Measurements from ENCODE around the gene SMYD3.
A peak's percentile ranks its signal among the peaks of the same experiment; 100 is the strongest.
"Not testable (repeated sequence)": the region's sequence is repeated elsewhere in the genome, so short reads cannot be mapped to it uniquely, and the experiment has no call there.

The SMYD3 gene

DNA sequence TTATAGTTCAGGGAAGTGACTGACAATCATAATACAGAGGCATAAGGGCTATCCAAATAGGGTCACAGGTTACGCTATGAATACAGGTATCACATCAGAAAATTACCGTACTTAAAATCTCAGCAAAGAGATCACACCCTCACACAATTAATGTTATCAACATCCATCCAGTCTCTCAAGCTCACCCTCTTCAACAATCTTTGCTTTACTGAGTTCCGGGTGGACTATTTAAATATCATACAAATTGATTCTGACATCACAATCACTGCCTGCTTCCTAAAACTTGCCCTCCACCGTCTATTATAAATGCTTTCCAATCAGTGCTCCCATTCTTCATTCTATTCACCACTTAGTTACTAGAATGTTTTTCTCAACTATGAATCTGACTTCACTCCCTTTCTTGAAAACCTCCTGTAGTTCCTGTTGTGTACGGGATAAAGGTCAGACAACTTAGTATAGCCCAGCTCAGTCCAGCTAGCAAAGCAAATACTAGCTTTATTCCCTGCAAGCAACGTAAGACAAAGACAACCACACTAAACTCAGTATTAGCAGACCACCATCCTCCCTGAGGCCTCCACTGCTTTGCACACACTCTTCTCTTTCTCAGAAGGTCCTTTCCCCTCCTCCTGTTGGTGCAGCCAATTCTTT, 398.7 kb downstream of the SMYD3 start:
- DNase-seq (ENCODE audit: low read depth, low spot score) = no peak

DNA sequence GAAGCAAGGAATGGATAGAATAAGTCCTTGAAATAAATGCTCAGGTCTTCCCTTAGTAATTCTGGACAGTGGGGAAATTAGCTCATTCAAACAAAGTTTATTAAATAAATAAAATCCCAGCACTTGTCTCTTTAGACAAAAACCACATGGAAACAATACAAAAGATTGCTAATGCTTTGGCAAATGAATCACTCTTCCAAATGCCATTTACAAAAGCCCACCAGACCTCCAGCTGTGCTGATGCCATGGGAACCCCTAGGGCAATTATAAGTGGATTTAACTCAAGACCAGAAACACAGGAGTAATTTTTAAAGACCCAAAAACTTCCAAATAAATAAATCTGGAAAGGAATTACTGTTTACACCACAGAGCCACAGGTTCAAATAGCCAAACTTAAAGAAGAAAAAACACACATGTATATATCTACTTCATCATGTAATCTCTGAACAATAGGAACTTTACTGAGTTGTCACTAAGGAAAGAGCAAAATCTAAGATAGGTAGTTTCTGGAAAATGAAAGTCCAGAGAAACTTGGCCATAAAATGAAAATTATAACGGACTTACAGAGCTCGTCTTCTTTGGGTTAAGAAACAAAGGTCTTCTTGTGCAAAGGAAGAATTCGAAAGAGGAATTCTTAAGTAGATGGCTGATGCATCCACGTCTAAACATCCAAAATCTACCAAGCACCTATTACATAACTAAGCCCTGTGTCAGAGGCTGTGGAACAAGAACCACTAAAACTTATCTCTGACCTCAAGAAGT, 399.4 kb downstream of the SMYD3 start:
- no peak for DNase-seq (ENCODE audit: low read depth, low spot score)

DNA sequence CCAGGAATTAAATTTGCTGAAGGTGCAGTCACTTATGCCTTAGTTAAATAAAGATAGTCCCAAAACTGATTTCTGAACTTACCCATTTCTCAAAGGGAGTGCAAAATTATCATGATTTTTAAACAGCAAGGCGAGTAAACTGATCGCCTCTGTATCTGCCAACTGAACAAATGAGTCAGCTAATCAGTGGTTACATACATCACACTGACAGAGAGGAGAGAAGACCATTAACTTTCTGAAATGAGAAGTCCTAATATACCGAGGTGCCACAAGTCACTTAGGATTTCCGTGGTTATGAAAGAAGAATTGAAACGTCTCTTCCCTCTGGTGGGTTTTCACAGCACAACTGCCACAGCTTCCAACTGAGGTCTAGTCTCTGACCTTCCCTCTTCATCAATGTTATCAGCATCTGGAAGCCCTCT, 400.7 kb downstream of the SMYD3 start:
- no peak for DNase-seq (ENCODE audit: low read depth, low spot score)

DNA sequence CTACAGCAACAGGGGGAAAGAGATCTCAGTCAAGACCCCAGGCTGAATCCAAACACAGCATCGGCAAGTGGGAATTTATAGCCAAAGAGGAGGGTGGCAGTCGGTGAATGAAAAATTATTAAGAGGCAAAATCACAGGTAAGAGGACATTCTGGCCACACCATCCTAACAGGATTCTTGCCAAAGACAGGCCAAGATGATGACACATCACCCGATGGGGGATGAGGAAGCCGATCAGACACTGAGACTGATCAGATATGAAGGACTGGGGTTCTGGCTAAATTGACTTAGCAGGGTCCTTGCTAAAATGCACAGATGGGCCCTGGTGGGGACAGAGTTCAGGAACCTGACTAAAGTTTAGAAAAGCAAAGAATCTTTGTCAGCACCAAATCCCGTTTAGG, 402.2 kb downstream of the SMYD3 start:
- DNase-seq (ENCODE audit: low read depth, low spot score) = no peak

DNA sequence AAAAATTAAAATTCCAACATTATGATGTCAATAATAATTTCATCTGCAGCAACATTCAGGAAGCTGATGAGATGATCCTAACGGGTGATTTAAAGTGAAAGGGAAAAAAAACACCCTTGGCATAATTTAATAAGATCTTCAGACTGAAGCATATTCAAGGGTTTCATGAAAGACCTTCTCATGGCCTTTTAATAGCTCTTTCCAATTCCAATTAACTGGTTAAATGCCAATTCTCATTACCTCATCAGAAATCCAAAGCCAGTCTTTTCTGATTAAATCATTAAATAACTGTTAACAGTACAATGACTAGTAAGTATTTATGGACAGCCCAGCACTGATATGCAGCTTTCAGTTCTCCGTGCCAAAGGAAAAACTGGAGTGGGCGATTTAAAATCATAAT, 407.5 kb downstream of the SMYD3 start:
- DNase-seq (ENCODE audit: low read depth, low spot score) = no peak

DNA sequence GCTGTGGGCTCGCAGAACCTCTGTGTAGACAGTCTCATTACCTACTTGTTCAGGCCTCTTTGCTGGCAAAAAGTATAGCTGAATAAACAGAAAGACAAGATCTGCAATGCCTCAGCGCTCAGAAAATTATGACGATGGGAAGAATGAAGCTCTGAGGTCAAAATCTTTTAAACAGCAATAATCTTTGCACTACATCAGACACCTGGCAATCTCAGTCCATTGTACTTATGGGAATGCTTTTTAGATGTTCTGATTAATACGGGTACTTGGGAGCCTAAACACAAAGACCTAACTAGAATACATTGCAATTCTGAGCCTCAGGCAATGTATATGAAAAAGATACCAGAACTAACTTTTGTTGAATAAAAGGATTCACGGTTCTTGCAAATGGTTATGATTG, 410.7 kb downstream of the SMYD3 start:
- no peak for DNase-seq (ENCODE audit: low read depth, low spot score)

DNA sequence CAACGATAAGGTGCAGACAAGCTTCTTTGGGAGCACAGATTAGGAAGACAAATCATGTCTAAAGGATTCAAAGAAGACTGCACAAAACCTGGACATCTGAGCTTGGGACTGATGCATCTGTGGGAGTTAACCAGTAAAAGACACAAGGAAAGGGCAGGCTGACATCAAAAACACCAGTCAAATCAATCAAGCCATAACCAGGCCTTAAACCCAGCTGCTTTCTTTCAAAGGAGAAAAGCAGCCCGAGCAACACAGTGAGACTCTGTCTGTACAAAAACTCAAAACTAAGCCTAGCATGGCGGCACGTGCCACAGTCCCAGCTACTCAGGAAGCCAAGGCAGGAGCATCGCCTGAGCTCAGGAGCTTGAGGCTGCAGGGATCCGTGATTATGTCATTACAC, 411.6 kb downstream of the SMYD3 start:
- DNase-seq (ENCODE audit: low read depth, low spot score) = no peak

DNA sequence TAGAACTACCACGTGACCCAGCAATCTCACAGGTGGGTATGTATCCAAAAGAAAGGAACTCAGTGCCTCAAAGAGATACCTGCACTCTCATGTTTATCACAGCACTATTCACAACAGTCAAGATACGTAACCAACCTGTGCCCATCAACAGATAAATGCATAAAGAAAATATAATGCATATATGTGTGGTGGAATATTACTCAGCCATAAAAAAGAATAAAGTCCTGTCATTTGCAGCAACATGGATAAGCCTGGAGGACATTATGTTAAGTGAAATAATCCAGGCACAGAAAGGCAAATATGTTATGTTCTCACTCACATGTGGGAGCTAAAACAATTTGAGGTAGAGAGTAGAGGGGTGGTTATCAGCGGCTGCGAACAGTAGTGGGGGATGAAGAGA, 413.8 kb downstream of the SMYD3 start:
- no peak for DNase-seq (ENCODE audit: low read depth, low spot score)

DNA sequence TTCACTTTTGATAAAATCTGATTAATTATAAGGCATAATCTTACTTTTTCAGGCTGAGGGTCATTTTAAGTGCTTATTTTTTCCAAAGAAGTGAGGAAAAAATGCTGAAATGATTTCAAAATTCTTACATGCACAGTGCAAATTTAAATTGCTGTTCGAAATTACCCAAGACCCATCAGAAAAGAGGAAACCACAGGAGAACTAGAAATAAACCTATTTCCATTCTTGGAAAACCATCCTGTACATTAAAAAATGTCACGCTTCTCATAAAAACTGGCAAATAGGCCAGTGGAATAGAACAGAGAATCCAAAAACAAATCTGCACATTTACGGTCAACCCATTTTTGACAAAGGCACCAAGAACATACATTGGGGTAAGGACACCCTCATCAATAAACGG, 414.9 kb downstream of the SMYD3 start:
- no peak for DNase-seq (ENCODE audit: low read depth, low spot score)

DNA sequence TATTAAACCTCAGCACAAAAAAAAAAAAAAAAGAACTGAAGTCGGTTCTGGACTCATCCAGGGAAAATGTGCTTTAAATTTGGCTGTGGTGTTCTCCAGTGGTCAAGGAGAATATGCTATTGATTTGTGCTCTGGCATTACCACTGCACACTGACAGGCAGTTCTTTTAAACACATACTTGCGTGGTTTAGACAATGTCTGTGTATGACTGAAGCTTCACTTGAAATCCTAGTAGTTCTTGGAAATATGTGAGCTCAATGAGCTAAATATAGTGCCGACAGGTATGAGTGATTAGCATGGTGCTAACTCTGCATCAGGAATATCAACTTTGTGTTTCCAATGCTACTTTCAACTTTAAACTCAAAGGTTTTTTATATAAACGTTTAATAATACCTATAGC, 415.6 kb downstream of the SMYD3 start:
- DNase-seq (ENCODE audit: low read depth, low spot score) = no peak

DNA sequence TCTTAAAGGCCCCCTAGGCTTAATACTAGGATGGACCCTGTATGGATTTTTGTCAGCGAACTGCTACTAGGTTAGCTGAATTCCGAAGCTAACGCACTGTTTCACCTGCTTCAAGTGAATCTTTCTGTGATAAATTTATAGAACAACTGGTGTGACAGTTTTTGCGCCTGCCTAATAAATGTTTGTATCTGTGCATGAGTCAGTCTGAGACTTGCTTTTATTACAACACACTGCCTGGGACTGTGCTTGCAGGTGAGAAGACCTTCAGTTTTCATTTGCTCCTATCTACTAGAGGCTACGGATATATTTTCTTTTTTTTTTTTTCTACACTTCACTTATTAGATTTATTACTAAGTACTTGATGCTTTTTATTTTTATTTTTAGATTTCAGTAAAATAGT, 420.9 kb downstream of the SMYD3 start:
- no peak for DNase-seq (ENCODE audit: low read depth, low spot score)

DNA sequence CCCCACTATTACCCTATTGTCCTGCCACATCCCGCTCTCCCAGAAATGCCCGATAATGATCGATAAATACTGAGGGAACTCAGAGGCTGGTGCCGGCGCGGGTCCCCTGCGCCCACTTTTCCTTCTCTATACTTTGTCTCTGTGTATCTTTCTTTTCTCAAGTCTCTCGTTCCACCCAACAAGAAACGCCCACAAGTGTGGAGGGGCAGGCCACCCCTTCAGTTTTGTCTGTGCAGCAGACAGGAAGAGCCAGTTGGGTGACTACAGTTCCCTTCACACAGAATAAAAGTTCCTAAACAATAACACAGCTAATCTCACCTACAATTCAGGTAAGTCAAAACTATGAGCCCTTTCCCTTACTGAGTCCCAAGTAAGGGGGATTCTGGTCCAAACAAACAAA, 423.7 kb downstream of the SMYD3 start:
- DNase-seq (ENCODE audit: low read depth, low spot score) = peak; percentile 72

DNA sequence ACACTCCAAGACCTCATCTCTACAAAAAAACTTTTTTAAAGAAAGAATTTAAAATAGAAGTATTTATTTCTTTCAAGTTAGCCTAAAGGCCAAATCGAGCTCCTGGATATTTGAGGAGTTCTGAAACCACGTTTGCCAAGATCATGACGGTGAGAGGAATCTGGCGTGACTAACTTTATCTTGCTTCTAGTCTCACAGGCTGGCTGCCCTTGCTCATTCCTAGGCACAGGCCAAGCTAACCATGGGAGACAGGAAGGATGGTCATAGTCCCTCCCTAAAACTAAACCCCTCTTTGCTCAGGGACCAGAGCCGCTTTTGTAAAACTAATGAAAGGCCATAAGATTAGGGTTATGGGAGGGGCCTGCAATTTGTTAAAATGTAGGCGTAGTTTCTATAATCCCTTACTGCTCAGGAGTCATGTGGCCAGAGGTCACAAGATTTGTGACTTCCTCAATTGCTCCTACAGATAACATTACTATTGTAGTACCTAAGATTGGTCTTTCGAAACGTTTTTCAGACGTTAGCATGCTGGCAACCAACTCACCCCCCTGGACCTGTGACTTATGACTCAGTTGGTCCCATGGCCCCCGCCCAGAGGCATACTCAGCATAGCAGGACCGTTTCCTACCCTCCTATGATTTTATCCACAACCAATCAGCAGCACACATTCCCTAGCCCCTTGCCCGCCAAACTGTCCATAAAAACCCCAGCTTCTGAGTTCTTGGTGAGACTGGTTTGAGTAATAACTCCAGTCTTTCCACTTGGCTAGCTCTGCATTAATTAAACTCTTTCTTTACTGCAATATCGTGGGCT, 425.0 kb downstream of the SMYD3 start:
- peak; percentile 42 for DNase-seq (ENCODE audit: low read depth, low spot score)

DNA sequence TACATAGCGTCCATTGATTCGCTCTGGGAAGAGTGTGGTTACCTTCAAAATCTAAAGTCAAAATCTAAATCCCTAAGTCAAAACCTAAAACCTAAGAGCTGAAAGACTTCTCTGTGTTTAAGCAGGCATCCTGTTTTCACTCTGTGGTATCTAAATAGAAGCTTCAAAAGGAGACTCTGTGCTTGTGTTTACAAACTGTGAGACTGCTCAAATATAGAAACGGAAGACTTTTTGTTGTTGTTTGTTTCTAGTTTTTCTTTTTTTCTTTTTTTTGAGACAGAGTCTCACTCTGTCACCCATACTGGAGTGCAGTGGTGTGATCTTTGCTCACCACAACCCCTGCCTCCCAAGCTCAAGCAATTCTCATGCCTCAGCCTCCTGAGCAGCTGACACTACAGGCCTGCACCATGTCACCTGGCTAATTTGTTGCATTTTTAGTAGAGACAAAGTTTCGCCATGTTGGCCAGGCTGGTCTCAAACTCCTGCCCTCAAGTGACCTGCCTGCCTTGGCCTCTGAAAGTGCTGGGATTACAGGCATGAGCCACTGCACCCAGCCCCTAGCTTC, 425.9 kb downstream of the SMYD3 start:
- no peak for DNase-seq (ENCODE audit: low read depth, low spot score)

DNA sequence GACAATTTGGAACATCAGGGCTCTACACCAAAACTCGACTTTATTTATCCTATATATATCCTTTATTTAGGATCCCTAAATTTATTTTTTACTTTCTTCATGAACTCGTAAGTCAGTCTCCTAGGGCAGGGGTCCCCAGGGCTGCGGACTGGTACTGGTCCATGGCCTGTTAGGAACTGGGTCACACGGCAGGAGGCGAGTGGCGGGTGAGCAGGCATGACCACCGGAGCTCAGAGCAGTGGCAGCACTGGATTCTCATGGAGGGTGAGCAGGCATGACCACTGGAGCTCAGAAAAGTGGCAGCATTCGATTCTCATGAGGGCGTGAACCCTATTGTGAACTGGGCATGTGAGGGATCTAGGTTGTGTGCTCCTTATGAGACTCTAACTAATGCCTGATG, 427.0 kb downstream of the SMYD3 start:
- DNase-seq (ENCODE audit: low read depth, low spot score) = no peak

DNA sequence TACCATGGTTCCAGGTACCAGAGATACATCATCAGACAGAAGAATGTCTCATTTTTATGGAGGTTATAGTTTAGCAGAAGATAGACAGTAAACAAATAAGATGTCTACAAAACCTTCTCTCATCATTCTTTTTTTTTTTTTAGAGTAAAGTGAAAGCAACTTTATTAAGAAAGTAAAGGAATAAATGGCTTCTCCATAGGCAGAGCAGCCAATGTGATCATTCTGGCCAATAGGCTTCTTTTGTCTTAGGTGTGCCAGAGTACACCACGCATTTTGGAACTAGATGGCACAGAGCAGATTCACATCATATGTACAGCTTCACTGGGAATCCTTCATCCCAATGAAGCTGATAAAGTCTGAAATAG, 428.2 kb downstream of the SMYD3 start:
- DNase-seq (ENCODE audit: low read depth, low spot score) = no peak

DNA sequence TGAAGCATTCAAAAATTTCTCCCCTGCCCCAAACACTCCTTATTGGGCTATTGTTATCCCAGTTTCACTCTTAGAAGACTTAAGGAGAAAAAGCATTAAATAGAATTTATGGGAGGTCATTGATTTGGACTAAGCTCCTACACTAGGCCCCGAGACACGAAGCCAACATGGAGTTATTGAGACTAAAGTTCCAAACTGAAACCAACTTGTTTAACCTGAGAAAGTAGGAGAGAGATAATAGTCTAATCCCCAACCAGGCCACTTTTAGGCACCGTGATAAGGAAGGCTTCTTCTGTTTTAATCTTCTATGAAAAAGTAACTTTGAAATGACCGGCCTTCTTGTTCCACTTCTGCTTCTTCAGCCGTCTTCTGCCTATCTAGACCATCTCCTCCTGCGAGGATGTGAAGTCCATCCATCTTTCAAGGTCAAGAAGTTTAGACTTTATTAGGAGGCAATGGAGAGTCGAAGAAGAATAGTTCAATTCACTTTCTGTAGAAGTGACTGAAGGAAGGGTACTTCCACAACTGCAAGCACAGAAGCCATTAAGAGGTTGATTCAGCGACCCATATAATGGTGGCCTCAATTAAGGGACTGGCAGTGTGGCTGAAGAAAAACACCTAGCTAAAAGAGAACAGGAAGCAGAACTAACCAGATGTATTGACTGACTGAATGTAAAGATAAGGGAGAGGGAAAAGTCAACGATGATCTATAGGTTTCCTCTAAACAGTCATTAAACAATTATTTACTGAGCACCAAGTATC, 428.8 kb downstream of the SMYD3 start:
- DNase-seq (ENCODE audit: low read depth, low spot score) = no peak

DNA sequence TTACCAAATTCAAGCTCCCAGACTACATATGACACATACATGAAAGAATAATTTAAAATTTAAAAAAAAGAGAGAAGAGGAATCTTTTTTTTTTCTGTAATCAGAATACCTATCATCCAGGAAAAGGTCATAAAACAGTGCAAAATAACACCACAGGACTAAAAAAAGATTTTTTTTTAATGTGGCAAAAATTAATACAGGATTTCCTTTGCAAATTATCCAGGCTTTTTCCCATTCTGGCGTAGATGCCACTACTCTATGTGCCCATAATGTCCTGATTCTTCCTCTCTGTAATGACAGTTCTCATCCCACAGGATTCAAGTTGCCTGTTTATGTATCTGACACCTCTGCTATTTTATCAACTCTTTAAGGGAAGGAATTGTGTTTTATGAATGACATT, 429.6 kb downstream of the SMYD3 start:
- no peak for DNase-seq (ENCODE audit: low read depth, low spot score)

DNA sequence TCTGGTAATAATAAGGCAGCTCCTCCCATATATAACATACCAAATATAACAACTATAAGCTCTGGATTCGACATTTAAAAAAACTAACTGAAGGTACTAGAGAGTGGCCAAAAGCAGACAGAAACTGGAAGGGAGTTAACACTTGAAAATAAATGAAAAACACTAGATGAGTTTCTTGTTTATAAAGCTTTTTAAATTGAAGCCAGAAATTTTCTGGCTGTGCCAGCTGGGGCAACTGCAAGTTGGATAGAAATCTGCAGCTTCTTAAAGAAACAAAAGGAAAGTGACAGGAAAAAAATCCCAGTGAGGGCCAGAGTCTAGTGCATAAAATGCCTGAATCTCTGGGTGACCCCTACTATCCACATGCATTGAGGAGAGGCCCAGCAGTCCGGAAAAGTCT, 432.7 kb downstream of the SMYD3 start:
- no peak for DNase-seq (ENCODE audit: low read depth, low spot score)

DNA sequence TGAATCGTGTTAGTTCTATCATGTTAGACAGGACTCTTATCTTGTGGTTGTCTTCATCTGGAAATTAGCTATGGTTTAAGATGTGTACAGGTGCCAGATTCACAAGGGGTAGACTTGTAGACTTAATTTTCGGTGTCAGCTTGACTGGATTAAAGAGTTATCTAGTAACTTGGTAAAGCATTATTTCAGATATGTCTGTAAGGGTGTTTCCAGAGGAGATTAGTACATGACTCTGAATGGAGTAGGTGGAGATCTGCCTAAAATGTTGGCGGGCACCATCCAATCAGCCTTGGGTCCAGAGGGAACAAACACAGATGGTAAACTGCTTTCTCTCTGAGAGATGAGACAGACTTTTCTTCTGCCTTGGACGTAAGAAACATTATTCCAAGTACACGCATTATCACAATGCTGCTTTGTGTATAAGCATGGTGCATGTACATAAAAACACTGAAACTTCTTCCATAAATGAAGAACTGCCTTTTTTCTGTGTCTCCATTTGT, 434.6 kb downstream of the SMYD3 start:
- no peak for DNase-seq (ENCODE audit: low read depth, low spot score)

DNA sequence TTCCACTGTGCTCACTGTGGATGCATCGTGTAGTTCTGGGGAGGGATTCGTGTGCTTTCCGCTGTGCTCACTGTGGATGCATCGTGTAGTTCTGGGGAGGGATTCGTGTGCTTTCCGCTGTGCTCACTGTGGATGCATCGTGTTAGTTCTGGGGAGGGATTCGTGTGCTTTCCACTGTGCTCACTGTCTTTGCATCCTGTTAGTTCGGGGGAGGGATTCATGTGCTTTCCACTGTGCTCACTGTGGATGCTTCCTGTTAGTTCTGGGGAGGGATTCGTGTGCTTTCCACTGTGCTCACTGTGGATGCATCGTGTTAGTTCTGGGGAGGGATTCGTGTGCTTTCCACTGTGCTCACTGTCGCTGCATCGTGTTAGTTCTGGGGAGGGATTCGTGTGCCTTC, 435.1 kb downstream of the SMYD3 start:
- not testable (repeated sequence) for DNase-seq (ENCODE audit: low read depth, low spot score)
